22Rv1 (cell line): ENCODE data around the gene AKR1A1.

Source experiments
- H3K27ac ChIP-seq: fragments of 450-650 bp; 2 replicates; pipeline ENCODE4 v1.5.1; 2017
- CTCF ChIP-seq: fragments of 450-650 bp; IDR thresholded peaks from 2 replicates; pipeline ENCODE4 v1.5.1; 2017; ENCODE audit warnings: mild to moderate bottlenecking
- ZFX ChIP-seq: fragments of 450-650 bp; IDR thresholded peaks from 2 replicates; pipeline ENCODE4 v1.6.1; 2017; ENCODE audit warnings: antibody characterized with exemption, borderline replicate concordance

Gene AKR1A1

DNA sequence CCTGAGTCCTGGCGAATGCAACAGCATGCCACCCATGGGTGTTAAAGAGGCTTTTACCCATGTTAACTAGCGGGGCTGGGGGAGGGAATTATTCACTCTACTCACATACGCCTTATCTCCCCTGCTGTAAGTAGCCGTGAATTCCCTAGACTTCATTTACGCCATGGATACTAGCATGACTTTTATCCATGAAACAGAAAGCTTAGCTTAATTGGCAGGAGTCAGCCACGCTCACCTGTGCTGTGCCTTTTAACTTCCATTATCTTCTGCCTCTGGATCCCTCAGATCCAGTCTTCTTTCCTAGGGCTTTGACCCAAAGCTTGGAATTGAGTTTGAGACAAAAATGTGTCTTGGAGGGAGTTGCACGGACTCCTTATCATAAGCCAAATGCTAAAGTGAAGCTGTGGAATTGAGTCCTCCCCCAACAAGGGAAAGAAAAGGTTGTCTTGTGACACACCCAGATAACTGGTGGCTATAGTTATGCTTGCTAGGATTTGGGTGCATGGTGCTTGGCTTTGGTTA lies 23.5 kb downstream of the AKR1A1 start:
- no peak for TF ChIP-seq CTCF
- TF ChIP-seq ZFX, result no peak
- no peak overlapping the region for H3K27ac ChIP-seq

DNA sequence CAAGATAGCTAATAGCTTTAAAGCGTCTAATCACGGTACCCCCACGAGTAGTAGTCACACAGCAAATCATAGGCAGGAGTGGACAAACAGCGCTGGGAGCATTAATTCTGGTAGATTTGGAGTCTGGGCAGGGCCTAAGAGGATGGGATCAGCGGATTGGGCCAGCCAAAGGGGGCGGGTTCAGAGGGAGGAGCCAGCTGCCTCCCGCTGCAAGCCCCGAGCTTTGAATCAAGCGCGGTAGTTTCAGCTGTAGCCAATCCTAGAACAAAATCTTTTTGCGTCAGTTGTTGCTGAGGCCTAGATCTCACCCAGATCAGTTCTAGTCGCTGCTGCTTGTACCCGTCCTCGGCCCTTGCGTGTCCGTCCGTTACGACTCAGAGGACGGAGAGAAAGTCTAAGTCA lies 32.6 kb downstream of the AKR1A1 start:
- no peak for TF ChIP-seq CTCF
- TF ChIP-seq ZFX, result no peak
- peak overlapping the region; percentile 97 for H3K27ac ChIP-seq

- H3K27ac ChIP-seq, result peak within 1 kb of the TSS; percentile 97
- TF ChIP-seq ZFX (no peak), CTCF (no peak)
These were observed 33.2 kb downstream of the AKR1A1 start, which contains the start of gene NASP for GRCh38 chr1:45583666-45584350. TSS of gene NASP (plus strand) at chr1:45584041. CDS start at chr1:45584147, 106 bp downstream.

DNA sequence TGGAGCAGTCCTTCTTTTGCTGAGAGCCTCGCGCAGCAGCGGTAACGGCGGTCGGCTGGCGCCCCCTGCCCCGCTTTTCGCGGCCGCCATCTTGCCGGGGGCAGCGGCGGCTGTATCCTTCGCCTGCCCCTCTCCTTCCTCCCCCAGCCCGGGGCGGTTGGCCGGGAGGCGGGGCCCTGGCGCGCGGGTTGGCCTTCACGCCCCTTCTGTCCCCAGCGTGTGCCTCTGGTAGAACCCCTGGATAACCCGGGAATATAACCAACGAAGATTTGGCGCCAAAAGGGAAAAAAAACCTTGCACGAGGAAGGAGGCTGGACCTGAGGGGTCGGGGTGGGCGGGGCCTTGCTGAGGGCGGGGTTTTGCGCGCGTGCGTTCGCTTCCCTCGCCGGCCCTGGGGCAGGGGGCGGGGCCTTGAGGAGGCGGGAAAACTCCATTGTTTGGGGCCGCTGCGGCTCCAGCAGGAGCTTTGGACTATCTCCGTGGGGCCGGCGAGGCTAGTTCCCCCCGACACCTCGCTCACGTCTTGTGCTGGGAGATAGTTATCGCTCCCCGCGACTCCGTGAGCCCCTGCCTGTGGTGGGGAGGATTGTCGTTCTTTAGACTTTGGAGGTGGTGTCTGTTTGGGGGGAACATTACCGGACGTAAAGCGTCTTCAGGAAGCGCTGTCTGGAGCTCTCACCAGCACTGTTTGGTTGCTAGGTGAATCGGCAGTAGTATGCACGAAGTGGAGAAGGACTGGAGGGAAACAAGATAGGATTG lies 33.9 kb downstream of the AKR1A1 start:
- peak; percentile 33; the same call in 1 of the 2 replicates for TF ChIP-seq CTCF
- no peak for TF ChIP-seq ZFX
- peak overlapping the region; percentile 97 for H3K27ac ChIP-seq

- H3K27ac ChIP-seq, result peak overlapping the region; percentile 97
- TF ChIP-seq CTCF (no peak), ZFX (no peak)
These were observed 34.4 kb downstream of the AKR1A1 start for GRCh38 chr1:45585110-45585426.

- H3K27ac ChIP-seq, result peak overlapping the region; percentile 97; the same call in 1 of the 2 replicates
These were observed 35.0 kb downstream of the AKR1A1 start for GRCh38 chr1:45585496-45586075.

More at GRCh38 chr1:45585496-45586075, 35.0 kb downstream of the AKR1A1 start:
- TF ChIP-seq ZFX, result no peak
- no peak for TF ChIP-seq CTCF
